GM18858 (cell line): Measurements from ENCODE around the gene MSANTD3.

Source experiments
- ATAC-seq: cut with Tn5 transposase; IDR thresholded peaks from one replicate; pipeline ENCODE4 v1.9.1; 2021; ENCODE audit not compliant: unreplicated experiment

Gene MSANTD3

GRCh38 chr9:100465274-100465673 lies 38.3 kb downstream of the MSANTD3 start:
- ATAC-seq: no peak

DNA sequence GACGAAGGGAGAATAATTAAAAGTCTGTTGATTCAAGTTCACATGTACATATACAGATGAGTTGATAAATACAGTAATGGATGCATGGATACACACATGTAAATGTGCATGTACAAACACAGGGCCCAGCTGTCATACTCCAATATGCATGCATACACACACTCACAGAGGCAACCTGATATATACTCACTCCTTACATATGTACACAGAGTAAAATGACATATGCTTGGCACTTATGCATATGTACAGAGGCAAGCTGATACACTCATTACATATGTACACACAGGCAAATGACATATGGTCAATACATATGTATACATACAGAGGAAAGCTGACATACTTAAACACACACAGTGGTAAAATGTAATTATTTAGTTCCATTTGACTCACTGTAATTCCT lies 38.8 kb downstream of the MSANTD3 start:
- ATAC-seq: no peak

DNA sequence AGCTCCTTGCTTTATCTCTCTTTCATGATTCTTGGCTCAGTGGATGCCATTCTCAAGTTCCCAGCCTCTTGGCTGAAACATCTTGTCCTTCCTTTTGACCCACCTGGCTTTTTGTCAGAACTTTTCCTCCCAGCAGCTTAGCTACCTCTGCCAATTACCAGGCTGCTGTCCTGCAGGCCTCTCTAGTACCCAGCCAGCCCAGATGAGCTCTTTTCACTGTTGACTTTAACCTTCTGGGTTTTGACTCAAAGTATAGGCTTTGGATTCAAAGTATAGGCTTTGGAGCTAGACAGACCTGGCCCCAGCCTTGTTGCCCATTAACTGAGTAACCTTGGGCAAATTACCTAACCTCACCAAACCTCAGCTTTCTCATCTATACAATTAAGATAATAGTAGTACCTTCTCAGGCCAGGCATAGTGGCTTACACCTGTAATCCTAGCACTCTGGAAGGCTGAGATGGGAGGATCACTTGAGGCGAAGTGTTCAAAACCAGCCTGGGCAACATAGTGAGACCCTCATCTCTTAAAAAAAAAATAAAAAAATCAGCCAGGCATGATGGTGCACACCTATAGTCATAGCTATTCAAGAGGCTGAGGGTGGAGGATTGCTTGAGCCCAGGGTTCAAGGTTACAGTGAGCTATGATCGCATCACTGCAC lies 39.4 kb downstream of the MSANTD3 start:
- no peak for ATAC-seq

- ATAC-seq: no peak
These were observed 39.9 kb downstream of the MSANTD3 start for GRCh38 chr9:100466829-100467221.

DNA sequence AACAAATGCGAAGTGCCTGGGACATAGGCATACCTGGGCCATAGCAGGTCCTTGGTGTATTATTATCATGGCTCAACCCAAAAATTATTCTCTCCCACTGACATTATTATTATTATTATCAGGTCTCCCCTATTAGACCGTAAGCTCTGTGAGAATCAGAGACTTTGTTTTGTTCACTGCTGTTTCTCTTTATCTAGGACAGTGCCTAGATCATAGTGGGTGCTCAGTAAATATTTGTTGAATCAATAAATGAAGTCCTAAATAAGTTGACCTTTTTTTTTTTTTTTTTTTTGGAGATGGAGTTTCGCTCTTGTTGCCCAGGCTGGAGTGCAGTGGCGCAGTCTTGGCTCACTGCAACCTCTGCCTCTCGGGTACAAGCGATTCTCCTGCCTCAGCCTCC lies 41.1 kb downstream of the MSANTD3 start:
- no peak for ATAC-seq

DNA sequence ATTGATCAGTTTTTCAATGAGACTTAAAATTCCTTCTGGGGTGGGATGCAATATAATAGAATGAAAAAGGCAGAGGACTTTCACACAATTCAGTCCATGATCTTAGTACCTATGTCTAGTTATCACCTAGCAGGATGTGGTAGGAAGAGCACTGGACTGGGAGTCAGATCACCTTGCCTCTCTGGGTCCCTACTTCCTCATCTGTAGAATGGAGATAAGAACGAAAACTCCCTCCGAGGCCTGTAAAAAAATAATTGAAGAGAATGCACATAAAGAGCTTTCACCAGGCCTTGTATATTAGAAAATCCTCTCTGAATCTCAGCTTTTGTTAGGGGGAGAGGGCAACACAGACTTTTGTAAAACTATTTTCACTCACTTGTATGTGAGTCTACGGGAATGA lies 45.3 kb downstream of the MSANTD3 start:
- ATAC-seq: no peak

DNA sequence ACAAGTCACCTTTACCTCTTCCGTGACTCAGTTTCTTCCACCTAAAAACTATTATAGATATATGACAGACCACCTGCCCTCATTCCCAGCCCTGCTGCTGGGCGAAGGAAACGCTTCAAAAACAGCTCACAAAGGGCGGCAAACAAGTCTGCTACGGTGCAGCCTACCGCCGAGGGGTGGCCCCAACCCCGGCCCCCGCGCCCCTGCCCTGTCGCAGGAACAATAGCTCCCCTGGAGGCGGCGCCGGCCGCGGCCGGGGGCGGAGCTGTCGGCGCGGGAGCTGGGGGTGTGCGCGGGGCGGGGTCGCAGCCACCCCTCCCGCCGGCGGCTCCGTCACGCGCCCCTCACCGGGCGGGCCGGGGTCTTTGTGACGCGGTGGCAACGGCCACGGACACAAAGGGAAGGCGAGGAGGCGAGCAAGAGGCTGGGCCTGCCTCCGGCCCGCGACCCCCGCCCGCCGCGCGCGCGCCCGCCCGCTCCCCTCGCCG lies 45.9 kb downstream of the MSANTD3 start, which contains the start of gene TMEFF1:
Gene TMEFF1, plus strand, starts transcription at position 362 of the 488 bp plus-strand sequence. CDS start 396 bp downstream, outside the sequence.
- peak; percentile 24 for ATAC-seq

DNA sequence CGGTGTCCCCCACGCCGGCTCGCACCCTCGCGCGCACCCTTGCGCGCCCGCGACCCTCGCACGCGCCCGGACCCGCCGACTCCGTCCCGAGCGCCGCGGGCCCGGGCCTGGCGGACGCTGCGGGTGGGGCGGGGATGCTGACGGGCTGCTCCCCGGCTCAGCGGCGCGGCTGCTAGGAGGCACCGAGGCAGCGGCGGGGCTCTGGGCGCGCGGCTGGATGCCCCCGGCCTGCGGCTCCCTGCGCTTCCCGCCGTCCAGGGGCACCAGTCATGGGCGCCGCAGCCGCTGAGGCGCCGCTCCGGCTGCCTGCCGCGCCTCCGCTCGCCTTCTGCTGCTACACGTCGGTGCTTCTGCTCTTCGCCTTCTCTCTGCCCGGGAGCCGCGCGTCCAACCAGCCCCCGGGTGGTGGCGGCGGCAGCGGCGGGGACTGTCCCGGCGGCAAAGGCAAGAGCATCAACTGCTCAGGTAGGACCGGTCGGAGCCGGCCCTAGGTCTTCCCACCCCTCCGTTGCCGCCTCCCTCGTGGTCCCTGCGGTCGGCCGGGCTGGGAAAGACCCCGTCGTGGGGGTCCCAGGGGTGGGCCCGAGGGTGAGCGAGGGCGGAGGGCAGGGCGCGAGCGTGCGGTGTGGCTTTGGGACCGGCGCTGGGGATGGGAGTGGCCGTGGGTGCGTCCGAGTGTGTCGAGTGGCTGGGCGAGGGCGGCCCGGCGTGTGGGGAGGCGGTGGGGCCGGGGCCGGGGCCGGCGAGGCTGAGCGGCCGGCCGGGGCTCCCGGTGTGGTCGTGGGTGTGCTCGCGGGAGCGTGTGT lies 46.5 kb downstream of the MSANTD3 start:
- ATAC-seq: peak; percentile 62

GRCh38 chr9:100474082-100474923 lies 47.4 kb downstream of the MSANTD3 start:
- no peak for ATAC-seq

- ATAC-seq: no peak
These were observed 48.0 kb downstream of the MSANTD3 start for GRCh38 chr9:100474924-100475276.

GRCh38 chr9:100477241-100477640 lies 50.3 kb downstream of the MSANTD3 start:
- ATAC-seq: no peak

- ATAC-seq: no peak
These were observed 51.2 kb downstream of the MSANTD3 start for GRCh38 chr9:100478192-100478591.

GRCh38 chr9:100479820-100480219 lies 52.9 kb downstream of the MSANTD3 start:
- no peak for ATAC-seq

DNA sequence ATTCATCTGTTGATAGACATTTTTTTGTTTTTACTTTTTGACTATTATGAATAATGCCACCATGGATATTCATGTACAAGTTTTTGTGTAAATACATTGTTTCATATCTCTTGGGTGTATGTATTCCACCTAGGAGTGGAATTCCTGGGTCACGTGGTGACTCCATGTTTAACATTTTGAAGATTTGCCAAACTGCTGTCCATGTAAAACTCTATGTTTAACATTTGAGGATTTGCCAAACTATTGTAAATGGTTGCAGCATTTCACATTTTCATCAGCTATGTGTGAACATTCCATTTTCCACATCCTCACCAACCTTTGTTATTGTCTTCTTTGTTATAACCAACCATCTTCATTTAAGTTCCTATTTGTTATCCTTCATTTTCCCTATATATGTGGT lies 58.3 kb downstream of the MSANTD3 start:
- no peak for ATAC-seq

GRCh38 chr9:100486479-100487176 lies 59.7 kb downstream of the MSANTD3 start:
- no peak for ATAC-seq

- no peak for ATAC-seq
These were observed 61.2 kb downstream of the MSANTD3 start for GRCh38 chr9:100488177-100488576.

GRCh38 chr9:100489836-100490235 lies 62.9 kb downstream of the MSANTD3 start:
- ATAC-seq: no peak

DNA sequence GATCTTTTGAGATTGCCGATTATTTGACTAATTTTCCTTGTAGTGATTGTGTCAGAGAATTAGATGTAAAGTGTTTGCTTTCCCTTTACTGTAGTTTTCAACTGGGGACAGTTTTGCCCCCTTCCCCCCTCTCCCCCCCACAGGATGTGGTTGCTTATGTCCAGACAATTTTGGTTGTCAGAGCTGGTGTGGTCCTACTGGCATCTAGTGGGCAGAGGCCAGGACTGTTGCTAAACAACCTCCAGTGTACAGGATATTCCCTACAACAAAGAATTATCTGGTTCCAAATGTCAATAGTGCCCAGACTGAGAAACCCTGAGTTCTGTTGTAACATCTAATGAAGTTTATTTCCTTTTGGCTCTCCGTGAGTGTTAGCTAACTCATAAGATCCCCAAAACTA lies 66.0 kb downstream of the MSANTD3 start:
- no peak for ATAC-seq

DNA sequence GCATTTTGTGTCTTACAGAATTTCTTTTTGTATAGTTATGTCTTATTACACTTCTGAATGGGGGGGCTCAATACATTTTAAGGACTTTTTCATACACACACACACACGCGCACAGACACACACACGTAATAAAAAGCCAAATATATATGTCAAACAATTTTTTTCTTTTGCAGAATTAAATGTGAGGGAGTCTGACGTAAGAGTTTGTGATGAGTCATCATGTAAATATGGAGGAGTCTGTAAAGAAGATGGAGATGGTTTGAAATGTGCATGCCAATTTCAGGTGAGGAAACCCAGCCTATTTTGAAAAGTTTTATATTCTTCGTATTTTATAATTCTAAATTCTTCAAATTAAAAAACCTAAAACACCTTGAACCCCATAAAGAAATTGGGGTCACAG lies 71.6 kb downstream of the MSANTD3 start:
- no peak for ATAC-seq

GRCh38 chr9:100499460-100499859 lies 72.5 kb downstream of the MSANTD3 start:
- ATAC-seq: no peak

DNA sequence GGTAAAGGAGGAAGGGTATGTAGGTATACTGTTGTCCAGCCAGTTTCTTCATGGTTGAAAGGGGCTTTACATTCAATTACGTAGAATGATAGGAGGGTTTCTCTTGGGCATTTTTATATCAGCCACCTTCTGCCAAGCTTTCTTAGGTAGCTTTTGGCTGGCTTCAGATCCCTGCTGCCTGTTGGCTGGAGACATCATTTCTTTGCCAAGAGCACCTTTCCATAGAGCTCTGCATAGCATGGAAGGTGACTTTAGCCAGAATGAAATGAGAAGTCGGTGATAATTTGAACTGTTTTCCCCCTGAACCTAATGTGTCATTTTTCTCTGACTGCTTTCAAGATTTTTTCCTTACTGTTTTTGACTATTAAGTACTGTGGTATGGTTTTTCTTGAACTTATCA lies 72.9 kb downstream of the MSANTD3 start:
- ATAC-seq: no peak
